MM.1S (cell line): ENCODE results near the gene ACTA1.

ENCODE experiments used
- DNase-seq: peaks from one replicate; pipeline ENCODE4 v3.0.0-alpha.2; 2015
- H2AFZ ChIP-seq: fragments of 300-600 bp; sonication (generic); 2 replicates; pipeline ENCODE4 v1.6.0; 2016; ENCODE audit warnings: antibody characterized with exemption, low read length
- H3F3A ChIP-seq: fragments of 300-600 bp; sonication (generic); 2 replicates; pipeline ENCODE4 v1.6.1; 2016; ENCODE audit warnings: mild to moderate bottlenecking, antibody characterized with exemption, low read length, moderate library complexity, mixed read lengths; ENCODE audit not compliant: insufficient read depth
- H3K27ac ChIP-seq: fragments of 300-600 bp; sonication (generic); 2 replicates; pipeline ENCODE4 v1.5.1; 2016; ENCODE audit warnings: mild to moderate bottlenecking, low read length
- H3K27me3 ChIP-seq: fragments of 300-600 bp; sonication (generic); replicated peaks from 2 replicates; pipeline ENCODE4 v1.6.0; 2016; ENCODE audit warnings: low read length; ENCODE audit not compliant: insufficient read depth
- H3K36me3 ChIP-seq: fragments of 300-600 bp; sonication (generic); replicated peaks from 2 replicates; pipeline ENCODE4 v1.6.1; 2016; ENCODE audit warnings: mild to moderate bottlenecking, low read length, mixed read lengths; ENCODE audit not compliant: insufficient read depth
- H3K4me1 ChIP-seq: fragments of 300-600 bp; sonication (generic); 2 replicates; pipeline ENCODE4 v1.6.1; 2016; ENCODE audit warnings: low read length, mixed read lengths
- H3K4me2 ChIP-seq: fragments of 300-600 bp; sonication (generic); 2 replicates; pipeline ENCODE4 v1.6.0; 2016; ENCODE audit warnings: low read depth, low read length
- H3K4me3 ChIP-seq: fragments of 300-600 bp; sonication (generic); 2 replicates; pipeline ENCODE4 v1.5.1; 2016; ENCODE audit warnings: low read length, mixed read lengths
- H3K79me2 ChIP-seq: fragments of 300-600 bp; sonication (generic); 2 replicates; pipeline ENCODE4 v1.6.1; 2016; ENCODE audit warnings: mixed run types, low read length, mixed read lengths
- H3K9ac ChIP-seq: fragments of 300-600 bp; sonication (generic); 2 replicates; pipeline ENCODE4 v1.6.1; 2016; ENCODE audit warnings: low read length, mixed read lengths
- H3K9me2 ChIP-seq: fragments of 300-600 bp; sonication (generic); replicated peaks from 2 replicates; pipeline ENCODE4 v1.6.1; 2016; ENCODE audit warnings: mild to moderate bottlenecking, low read length, mixed read lengths; ENCODE audit not compliant: insufficient read depth
- H3K9me3 ChIP-seq: fragments of 300-600 bp; sonication (generic); replicated peaks from 2 replicates; pipeline ENCODE4 v1.6.1; 2016; ENCODE audit warnings: mild to moderate bottlenecking, low read length, mixed read lengths; ENCODE audit not compliant: insufficient read depth
- H4K20me1 ChIP-seq: fragments of 300-600 bp; sonication (generic); 2 replicates; pipeline ENCODE4 v1.6.1; 2016; ENCODE audit warnings: mild to moderate bottlenecking, low read length, moderate library complexity, mixed read lengths; ENCODE audit not compliant: insufficient read depth
- CTCF ChIP-seq: fragments of 300-600 bp; sonication (generic); IDR thresholded peaks from 2 replicates; pipeline ENCODE4 v1.5.1; 2016; ENCODE audit warnings: antibody characterized with exemption, low read length, mixed read lengths
- EZH2 ChIP-seq: fragments of 300-600 bp; sonication (generic); optimal IDR thresholded peaks from 2 replicates; pipeline ENCODE3; 2017; ENCODE audit warnings: low read depth, mild to moderate bottlenecking, antibody characterized with exemption, low read length, mixed read lengths
- EZH2phosphoT487 ChIP-seq: fragments of 300-600 bp; sonication (generic); IDR thresholded peaks from 2 replicates; pipeline ENCODE4 v1.6.1; 2018; ENCODE audit warnings: antibody characterized with exemption, low read length

Gene ACTA1

GRCh38 chr1:229410370-229410691 lies 23.6 kb downstream of the ACTA1 start:
- no peaks in the 10 kb centered on the region for H3K9me3 ChIP-seq
- H3F3A ChIP-seq = no peaks in the 10 kb centered on the region
- H3K27me3 ChIP-seq = no peaks in the 10 kb centered on the region
- no peak overlapping the region for H3K4me3 ChIP-seq
- H3K36me3 ChIP-seq = no peaks in the 10 kb centered on the region
- H3K79me2 ChIP-seq = no peaks in the 10 kb centered on the region
- H3K27ac ChIP-seq = no peak overlapping the region
- H2AFZ ChIP-seq = no peak overlapping the region
- no peak overlapping the region for H3K4me2 ChIP-seq
- H3K9ac ChIP-seq = no peak overlapping the region
- H3K9me2 ChIP-seq = no peaks in the 10 kb centered on the region
- DNase-seq = no peak
- H4K20me1 ChIP-seq = no peaks in the 10 kb centered on the region
- TF ChIP-seq EZH2 = no peak
- no peak for TF ChIP-seq EZH2phosphoT487
- no peak for TF ChIP-seq CTCF
- H3K4me1 ChIP-seq = peaks cover 9% of the 10 kb centered on the region

GRCh38 chr1:229409616-229410369 lies 24.1 kb downstream of the ACTA1 start:
- no peak overlapping the region for H3K27ac ChIP-seq
- H3K79me2 ChIP-seq = no peaks in the 10 kb centered on the region
- H3K9ac ChIP-seq = no peak overlapping the region
- no peaks in the 10 kb centered on the region for H3K36me3 ChIP-seq
- H3K9me2 ChIP-seq = no peaks in the 10 kb centered on the region
- TF ChIP-seq EZH2 (no peak), EZH2phosphoT487 (no peak), CTCF (no peak)
- no peaks in the 10 kb centered on the region for H4K20me1 ChIP-seq
- no peak for DNase-seq
- H3K27me3 ChIP-seq = no peaks in the 10 kb centered on the region
- H3F3A ChIP-seq = no peaks in the 10 kb centered on the region
- H3K4me3 ChIP-seq = no peak overlapping the region
- peaks cover 9% of the 10 kb centered on the region for H3K4me1 ChIP-seq
- no peaks in the 10 kb centered on the region for H3K9me3 ChIP-seq
- no peak overlapping the region for H3K4me2 ChIP-seq
- H2AFZ ChIP-seq = no peak overlapping the region

- H3K9ac ChIP-seq = no peak overlapping the region
- H3K27ac ChIP-seq = no peak overlapping the region
- H3K4me3 ChIP-seq = no peak overlapping the region
- H3K36me3 ChIP-seq = no peaks in the 10 kb centered on the region
- H3K9me2 ChIP-seq = no peaks in the 10 kb centered on the region
- no peak overlapping the region for H3K4me2 ChIP-seq
- H3K4me1 ChIP-seq = peaks cover 9% of the 10 kb centered on the region
- TF ChIP-seq CTCF (no peak), EZH2phosphoT487 (no peak), EZH2 (no peak)
- DNase-seq = no peak
- H3K79me2 ChIP-seq = no peaks in the 10 kb centered on the region
- H3F3A ChIP-seq = no peaks in the 10 kb centered on the region
- no peaks in the 10 kb centered on the region for H4K20me1 ChIP-seq
- no peaks in the 10 kb centered on the region for H3K9me3 ChIP-seq
- H2AFZ ChIP-seq = no peak overlapping the region
- H3K27me3 ChIP-seq = no peaks in the 10 kb centered on the region
These were observed 25.3 kb downstream of the ACTA1 start for GRCh38 chr1:229408458-229409037.
